ENCODE results near the gene HEATR1. TPM values are rescaled to one million over a fixed set of nuclear protein-coding genes. Genes with fewer than 3 reads are reported as not detected.

Gene HEATR1
- total and polyA plus RNA-seq, 9 donors, result 5.4 to 51.6 (median 25.0) TPM

- WGBS, 3 donors, result 56 to 74% (median 61%) methylated on average over 4 of the region's 4 CpGs
- intact Hi-C loops (cut with DNase I), result no loop called here
- Histone ChIP-seq H3K4me1 (ENCODE audit: insufficient read depth) (no peaks in the 10 kb centered on the region), H3K4me3 (no peak overlapping the region), H3K27ac (no peak overlapping the region), H3K27me3 (no peaks in the 10 kb centered on the region), H3K36me3 (no peaks in the 10 kb centered on the region), H3K9me3 (no peaks in the 10 kb centered on the region)
- DNase-seq, result no peak
- TF ChIP-seq POLR2A (IDR thresholded peaks at IDR 0.05) (no peak), EP300 (IDR thresholded peaks at IDR 0.05) (no peak), CTCF (IDR thresholded peaks at IDR 0.05) (no peak)
Observed at GRCh38 chr1:236639686-236640085, 35.4 kb upstream of the HEATR1 start.

GRCh38 chr1:236638945-236639344 is 34.6 kb upstream of the HEATR1 start:
- Histone ChIP-seq H3K27me3 (no peaks in the 10 kb centered on the region), H3K9me3 (no peaks in the 10 kb centered on the region), H3K4me3 (no peak overlapping the region), H3K4me1 (ENCODE audit: insufficient read depth) (no peaks in the 10 kb centered on the region), H3K36me3 (no peaks in the 10 kb centered on the region), H3K27ac (no peak overlapping the region)
- intact Hi-C loops (cut with DNase I), result no loop called here
- WGBS, 3 donors, result 88 to 90% (median 88%) methylated on average over 13 of the region's 13 CpGs
- TF ChIP-seq POLR2A (IDR thresholded peaks at IDR 0.05) (no peak), CTCF (IDR thresholded peaks at IDR 0.05) (no peak), EP300 (IDR thresholded peaks at IDR 0.05) (no peak)
- DNase-seq, result no peak

- H3K27ac ChIP-seq, result no peak overlapping the region
- DNase-seq, result no peak
- intact Hi-C loops (cut with DNase I), result no loop called here
- H3K36me3 ChIP-seq, result no peaks in the 10 kb centered on the region
- H3K4me1 ChIP-seq (ENCODE audit: insufficient read depth), result no peaks in the 10 kb centered on the region
- no peak for TF ChIP-seq EP300 (IDR thresholded peaks at IDR 0.05)
- TF ChIP-seq POLR2A (IDR thresholded peaks at IDR 0.05), result no peak
- H3K9me3 ChIP-seq, result no peaks in the 10 kb centered on the region
- no peak overlapping the region for H3K4me3 ChIP-seq
- H3K27me3 ChIP-seq, result no peaks in the 10 kb centered on the region
- 63 to 74% (median 66%) methylated on average over 7 of the region's 7 CpGs for WGBS, 3 donors
Observed at GRCh38 chr1:236636017-236636416, 31.7 kb upstream of the HEATR1 start.

GRCh38 chr1:236627727-236628408 is 23.6 kb upstream of the HEATR1 start:
- DNase-seq, result no peak
- TF ChIP-seq CTCF (IDR thresholded peaks at IDR 0.05) (no peak), EP300 (IDR thresholded peaks at IDR 0.05) (no peak), POLR2A (IDR thresholded peaks at IDR 0.05) (no peak)
- no peak overlapping the region for H3K27ac ChIP-seq
- no peaks in the 10 kb centered on the region for H3K9me3 ChIP-seq
- no peak overlapping the region for H3K4me3 ChIP-seq
- intact Hi-C loops (cut with DNase I), result no loop called here
- H3K4me1 ChIP-seq (ENCODE audit: insufficient read depth), result no peaks in the 10 kb centered on the region
- no peaks in the 10 kb centered on the region for H3K36me3 ChIP-seq
- WGBS, 3 donors, result 46 to 65% (median 58%) methylated on average over 2 of the region's 2 CpGs
- H3K27me3 ChIP-seq, result no peaks in the 10 kb centered on the region

GRCh38 chr1:236623371-236624166 is 19.3 kb upstream of the HEATR1 start:
- no peaks in the 10 kb centered on the region for H3K9me3 ChIP-seq
- no peaks in the 10 kb centered on the region for H3K4me1 ChIP-seq (ENCODE audit: insufficient read depth)
- H3K27ac ChIP-seq, result no peak overlapping the region
- H3K4me3 ChIP-seq, result no peak overlapping the region
- intact Hi-C loops (cut with DNase I), result no loop called here
- WGBS, 3 donors, result 52 to 60% (median 57%) methylated on average over 4 of the region's 4 CpGs
- H3K36me3 ChIP-seq, result no peaks in the 10 kb centered on the region
- no peak for DNase-seq
- no peaks in the 10 kb centered on the region for H3K27me3 ChIP-seq
- TF ChIP-seq CTCF (IDR thresholded peaks at IDR 0.05) (no peak), POLR2A (IDR thresholded peaks at IDR 0.05) (no peak), EP300 (IDR thresholded peaks at IDR 0.05) (no peak)

All from ovary (tissue), 9 donors.